ENCODE data around the gene TMEM114. TPM values are rescaled to one million over a fixed set of nuclear protein-coding genes. Genes with fewer than 3 reads are reported as not detected.
"Not testable (repeated sequence)": the region's sequence is repeated elsewhere in the genome, so short reads cannot be mapped to it uniquely, and the experiment has no call there.

The TMEM114 gene
- total RNA-seq, 4 donors from 2014 or later, result not detected

GRCh38 chr16:8565498-8565897 is 24.8 kb downstream of the TMEM114 start:
- intact Hi-C loops (cut with DNase I), result loop anchor here (5.0 kb wide), 2 partner anchors 92 to 317 kb away; partner anchors contain the start of gene LITAFD
- 5 to 9% methylated on average over 9 of the region's 10 CpGs for whole genome bisulfite sequencing, 2 donors
- H3K27ac ChIP-seq, result no peak overlapping the region
- peaks cover 0 to 22% (median 0%) of the 10 kb centered on the region in 4 donors for H3K27me3 ChIP-seq
- H3K4me3 ChIP-seq, result no peak overlapping the region
- DNase-seq, result no peak
- H3K4me1 ChIP-seq, result peaks cover 0 to 9% (median 0%) of the 10 kb centered on the region in 3 donors
- H3K36me3 ChIP-seq, result no peaks in the 10 kb centered on the region
- H3K9me3 ChIP-seq, result no peaks in the 10 kb centered on the region
- TF ChIP-seq CTCF (IDR thresholded peaks at IDR 0.05) (no peak), POLR2A (IDR thresholded peaks at IDR 0.05) (no peak)

- Histone ChIP-seq H3K9me3 (no peaks in the 10 kb centered on the region), H3K4me3 (no peak overlapping the region), H3K4me1 (peaks cover 0 to 9% (median 0%) of the 10 kb centered on the region in 3 donors), H3K27me3 (peaks cover 0 to 19% (median 0%) of the 10 kb centered on the region in 4 donors), H3K27ac (no peak overlapping the region), H3K36me3 (no peaks in the 10 kb centered on the region)
- WGBS, 2 donors, result 41 to 62% methylated on average over 1 of the region's 1 CpG
- no peak for TF ChIP-seq CTCF (IDR thresholded peaks at IDR 0.05)
- TF ChIP-seq POLR2A (IDR thresholded peaks at IDR 0.05), result no peak
- intact Hi-C loops (cut with DNase I), result loop anchor here (5.0 kb wide), 2 partner anchors 92 to 317 kb away; partner anchors contain the start of gene LITAFD
- no peak for DNase-seq
These were observed 25.4 kb downstream of the TMEM114 start for GRCh38 chr16:8564934-8565345.

GRCh38 chr16:8563944-8564540 is 26.3 kb downstream of the TMEM114 start:
- DNase-seq; H3K4me3 ChIP-seq; H3K4me1 ChIP-seq; H3K27ac ChIP-seq; H3K9me3 ChIP-seq; intact Hi-C loops (cut with DNase I); H3K36me3 ChIP-seq: not testable (repeated sequence)
- peaks cover 0 to 15% (median 0%) of the 10 kb centered on the region in 4 donors for H3K27me3 ChIP-seq
- WGBS, 2 donors, result 64 to 67% methylated on average over 3 of the region's 3 CpGs

- H3K9me3 ChIP-seq, result no peaks in the 10 kb centered on the region
- peaks cover 0 to 23% (median 0%) of the 10 kb centered on the region in 4 donors for H3K27me3 ChIP-seq
- H3K36me3 ChIP-seq, result no peaks in the 10 kb centered on the region
- intact Hi-C loops (cut with DNase I), result no loop called here
- no peak overlapping the region for H3K4me3 ChIP-seq
- WGBS, 2 donors, result 78 to 87% methylated on average over 2 of the region's 2 CpGs
- no peaks in the 10 kb centered on the region for H3K4me1 ChIP-seq
- TF ChIP-seq CTCF (IDR thresholded peaks at IDR 0.05) (no peak), POLR2A (IDR thresholded peaks at IDR 0.05) (no peak)
- DNase-seq, result no peak
- H3K27ac ChIP-seq, result no peak overlapping the region
These were observed 28.8 kb downstream of the TMEM114 start for GRCh38 chr16:8561496-8561895.

- intact Hi-C loops (cut with DNase I), result no loop called here
- no peaks in the 10 kb centered on the region for H3K36me3 ChIP-seq
- no peak overlapping the region for H3K27ac ChIP-seq
- 81 to 82% methylated on average over 9 of the region's 9 CpGs for WGBS, 2 donors
- TF ChIP-seq POLR2A (IDR thresholded peaks at IDR 0.05) (no peak), CTCF (IDR thresholded peaks at IDR 0.05) (no peak)
- H3K27me3 ChIP-seq, result peaks cover 0 to 78% (median 0%) of the 10 kb centered on the region in 4 donors
- H3K4me1 ChIP-seq, result no peaks in the 10 kb centered on the region
- H3K9me3 ChIP-seq, result no peaks in the 10 kb centered on the region
- no peak for DNase-seq
- H3K4me3 ChIP-seq, result no peak overlapping the region
These were observed 34.9 kb downstream of the TMEM114 start for GRCh38 chr16:8555400-8555799.
